Measurements from ENCODE around the gene ADD3.

The ADD3 gene

DNA sequence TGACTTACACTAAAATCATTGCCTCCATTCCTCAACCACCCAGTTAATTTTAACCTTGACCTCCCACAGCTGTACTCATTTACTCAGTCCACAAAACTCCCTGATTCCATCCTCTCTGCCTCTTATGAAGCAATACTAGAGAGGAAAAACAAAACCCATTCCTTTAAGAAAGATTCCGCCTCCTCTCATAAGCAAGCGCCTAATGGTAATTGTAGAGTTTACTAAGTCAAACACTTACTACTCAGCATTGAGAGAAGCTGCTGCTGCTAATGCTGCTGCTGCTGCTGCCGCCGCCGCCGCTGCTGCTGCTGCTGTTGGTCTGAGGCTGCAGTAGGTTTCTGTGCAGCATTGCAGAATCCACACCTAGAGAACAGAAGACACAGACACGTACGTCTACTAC is 2.1 kb upstream of the ADD3 start:
- TF ChIP-seq GATA2 (IDR thresholded peaks at IDR 0.05; ENCODE audit: low read depth, low read length) (no peak), GATA3 (IDR thresholded peaks at IDR 0.05; ENCODE audit: low read depth, low read length) (no peak)

DNA sequence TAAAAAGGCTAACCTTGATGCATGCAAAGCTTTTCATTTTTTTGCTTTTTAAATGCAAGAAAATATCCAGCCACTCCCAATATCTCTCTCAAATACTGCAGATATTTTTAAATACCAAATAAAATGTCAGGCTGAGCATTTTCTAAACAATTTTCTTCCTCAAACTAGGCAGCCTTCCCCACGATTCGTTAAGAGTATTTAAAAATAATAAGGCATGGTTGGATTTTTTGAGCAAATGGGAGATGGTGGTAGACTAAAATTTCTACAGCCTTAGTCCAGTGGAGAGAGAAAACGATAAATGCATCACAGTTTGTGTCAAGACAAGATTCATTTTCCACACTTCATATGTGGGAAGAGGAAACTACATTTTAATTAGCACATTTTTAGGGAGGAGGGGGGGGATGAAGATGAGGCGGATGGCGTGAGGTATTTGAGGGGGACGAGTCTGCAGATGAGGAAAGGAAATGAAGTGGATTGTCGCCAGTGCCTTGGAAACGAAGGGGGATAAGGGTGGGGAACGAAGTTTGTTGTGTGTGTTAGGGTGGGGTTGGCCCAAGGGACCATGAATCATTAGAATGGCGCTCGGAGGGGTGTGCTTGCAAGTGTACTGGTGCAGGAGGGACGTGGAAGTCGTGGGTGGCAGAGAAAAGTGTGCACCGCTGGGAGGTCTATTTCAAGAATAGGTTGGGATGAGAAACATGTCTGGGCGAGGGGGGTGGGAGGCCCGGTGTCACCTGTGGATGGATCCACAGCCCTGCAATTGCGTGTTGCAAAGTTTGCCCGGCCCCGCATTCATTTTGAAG is 1.2 kb upstream of the ADD3 start:
- TF ChIP-seq GATA2 (IDR thresholded peaks at IDR 0.05; ENCODE audit: low read depth, low read length) (no peak), GATA3 (IDR thresholded peaks at IDR 0.05; ENCODE audit: low read depth, low read length) (no peak)

DNA sequence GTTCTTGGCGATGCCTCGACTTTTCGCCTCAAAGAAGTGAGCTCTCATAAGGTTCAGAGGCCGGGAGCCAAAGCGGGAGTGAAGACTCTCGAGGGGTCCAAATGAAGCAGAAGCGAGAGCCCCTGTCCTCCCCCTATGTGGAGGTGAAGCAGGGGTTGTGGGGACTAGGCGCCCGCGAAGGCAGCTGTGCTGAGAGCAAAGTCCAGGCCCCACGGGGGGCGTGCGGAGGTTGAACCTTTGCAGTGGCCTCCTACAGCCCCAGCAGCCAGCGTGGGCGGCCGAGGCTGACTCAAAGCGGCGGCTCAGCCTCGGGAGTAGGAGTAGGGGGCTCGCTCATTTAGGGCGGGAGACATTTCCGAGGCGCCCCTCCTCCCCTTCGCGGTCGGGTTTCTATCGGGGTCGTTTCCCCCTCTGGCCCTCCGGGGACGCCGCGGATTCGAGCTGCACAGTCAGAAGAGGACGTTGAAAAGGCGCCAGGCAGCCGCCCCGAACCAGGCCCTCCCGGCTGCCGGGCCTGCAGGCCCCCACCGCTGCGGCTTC is 553 bp upstream of the ADD3 start:
- no peak for TF ChIP-seq GATA3 (IDR thresholded peaks at IDR 0.05; ENCODE audit: low read depth, low read length)
- TF ChIP-seq GATA2 (IDR thresholded peaks at IDR 0.05; ENCODE audit: low read depth, low read length), result no peak

- TF ChIP-seq GATA3 (IDR thresholded peaks at IDR 0.05; ENCODE audit: low read depth, low read length), result no peak
- no peak for TF ChIP-seq GATA2 (IDR thresholded peaks at IDR 0.05; ENCODE audit: low read depth, low read length)
Measured at GRCh38 chr10:110008518-110009339, 945 bp downstream of the ADD3 start.

GRCh38 chr10:110009736-110010475 is 2.1 kb downstream of the ADD3 start:
- TF ChIP-seq GATA2 (IDR thresholded peaks at IDR 0.05; ENCODE audit: low read depth, low read length) (no peak), GATA3 (IDR thresholded peaks at IDR 0.05; ENCODE audit: low read depth, low read length) (no peak)

GRCh38 chr10:110010486-110011378 is 2.9 kb downstream of the ADD3 start:
- TF ChIP-seq GATA2 (IDR thresholded peaks at IDR 0.05; ENCODE audit: low read depth, low read length) (no peak), GATA3 (IDR thresholded peaks at IDR 0.05; ENCODE audit: low read depth, low read length) (no peak)

DNA sequence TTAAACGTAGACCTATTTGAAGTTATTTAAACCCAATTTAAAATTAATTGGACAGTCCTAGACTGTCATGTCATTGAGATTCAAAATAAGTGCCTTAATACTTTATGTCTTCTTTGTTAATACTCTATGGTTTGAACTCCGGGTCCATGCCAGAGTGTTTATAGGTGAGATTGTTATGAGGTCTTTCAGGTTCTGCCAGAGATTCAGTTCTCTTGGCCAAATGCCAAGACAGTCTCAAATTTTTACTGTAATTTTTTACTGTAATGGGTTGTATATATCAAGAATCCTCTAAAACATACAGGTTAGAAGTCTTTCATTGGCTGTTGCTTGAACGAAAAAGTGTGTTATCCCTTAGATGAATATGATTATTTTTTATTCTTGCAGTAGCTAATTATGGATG is 3.9 kb downstream of the ADD3 start:
- TF ChIP-seq GATA3 (IDR thresholded peaks at IDR 0.05; ENCODE audit: low read depth, low read length) (no peak), GATA2 (IDR thresholded peaks at IDR 0.05; ENCODE audit: low read depth, low read length) (no peak)

DNA sequence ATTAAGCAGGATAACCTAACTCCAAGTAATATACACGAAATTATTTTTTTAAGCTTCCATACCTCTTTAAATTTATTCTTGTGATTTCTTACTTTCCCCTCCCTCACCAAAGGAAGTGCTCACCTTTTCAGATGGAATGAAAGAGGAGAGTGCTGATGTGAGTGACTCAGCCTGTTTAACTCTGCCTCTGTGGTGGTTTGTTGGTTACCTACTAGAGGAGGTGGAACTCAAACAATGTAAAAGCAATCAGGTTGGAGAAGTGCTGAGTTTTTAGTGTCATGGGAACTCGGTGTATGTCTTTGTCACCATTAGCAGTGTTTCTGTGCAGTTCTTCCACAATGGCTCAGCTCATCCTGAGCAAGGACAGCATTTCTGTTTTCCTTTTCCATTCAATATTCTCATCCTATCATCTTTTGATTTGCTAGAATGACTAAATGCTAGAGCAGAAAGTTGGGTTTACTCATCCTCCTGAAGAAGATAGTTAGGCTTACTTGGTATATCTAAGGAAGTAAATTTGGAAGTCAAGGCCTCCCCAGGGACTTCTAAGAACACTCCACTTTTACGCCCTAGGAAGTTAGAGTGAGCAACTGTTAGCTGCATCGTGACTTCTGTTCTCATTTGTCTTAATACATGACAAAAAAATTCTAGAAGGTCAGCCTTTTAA is 6.0 kb downstream of the ADD3 start:
- no peak for TF ChIP-seq GATA3 (IDR thresholded peaks at IDR 0.05; ENCODE audit: low read depth, low read length)
- no peak for TF ChIP-seq GATA2 (IDR thresholded peaks at IDR 0.05; ENCODE audit: low read depth, low read length)

- no peak for TF ChIP-seq GATA2 (IDR thresholded peaks at IDR 0.05; ENCODE audit: low read depth, low read length)
- no peak for TF ChIP-seq GATA3 (IDR thresholded peaks at IDR 0.05; ENCODE audit: low read depth, low read length)
Measured at GRCh38 chr10:110016039-110016438, 8.3 kb downstream of the ADD3 start.

DNA sequence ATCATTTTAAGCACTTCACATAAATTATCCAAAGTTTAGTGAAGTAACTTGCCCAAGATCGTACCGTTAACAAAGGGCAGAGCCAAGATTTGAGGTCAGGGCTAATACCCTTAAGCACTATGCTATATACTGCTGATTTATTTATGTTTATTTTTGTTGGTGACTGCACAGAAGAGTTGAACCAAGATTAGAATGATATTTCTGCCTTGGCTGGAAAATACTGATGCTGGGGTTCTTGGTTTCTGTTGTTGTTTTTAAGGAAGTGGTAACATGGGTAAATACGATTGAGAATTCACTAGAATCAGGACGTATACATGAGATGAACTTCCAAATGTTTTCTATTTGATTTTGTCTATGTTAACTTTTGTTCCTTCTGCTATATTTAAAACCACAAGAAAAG is 9.3 kb downstream of the ADD3 start:
- TF ChIP-seq GATA3 (IDR thresholded peaks at IDR 0.05; ENCODE audit: low read depth, low read length), result no peak
- no peak for TF ChIP-seq GATA2 (IDR thresholded peaks at IDR 0.05; ENCODE audit: low read depth, low read length)

GRCh38 chr10:110017907-110018306 is 10.1 kb downstream of the ADD3 start:
- no peak for TF ChIP-seq GATA3 (IDR thresholded peaks at IDR 0.05; ENCODE audit: low read depth, low read length)
- TF ChIP-seq GATA2 (IDR thresholded peaks at IDR 0.05; ENCODE audit: low read depth, low read length), result no peak

- TF ChIP-seq GATA3 (IDR thresholded peaks at IDR 0.05; ENCODE audit: low read depth, low read length) (no peak), GATA2 (IDR thresholded peaks at IDR 0.05; ENCODE audit: low read depth, low read length) (no peak)
Measured at GRCh38 chr10:110020265-110020664, 12.5 kb downstream of the ADD3 start.
